Hematopoietic multipotent progenitor cell treated with erythropoietin and hydrocortisone succinate and interleukin-3 and kit ligand, for 8 days (in vitro differentiated cells): ENCODE data around the gene ARHGEF28.

Experiments
- DNase-seq: peaks from one replicate; pipeline ENCODE4 v3.0.0-alpha.2; 2015

ARHGEF28 gene

DNA sequence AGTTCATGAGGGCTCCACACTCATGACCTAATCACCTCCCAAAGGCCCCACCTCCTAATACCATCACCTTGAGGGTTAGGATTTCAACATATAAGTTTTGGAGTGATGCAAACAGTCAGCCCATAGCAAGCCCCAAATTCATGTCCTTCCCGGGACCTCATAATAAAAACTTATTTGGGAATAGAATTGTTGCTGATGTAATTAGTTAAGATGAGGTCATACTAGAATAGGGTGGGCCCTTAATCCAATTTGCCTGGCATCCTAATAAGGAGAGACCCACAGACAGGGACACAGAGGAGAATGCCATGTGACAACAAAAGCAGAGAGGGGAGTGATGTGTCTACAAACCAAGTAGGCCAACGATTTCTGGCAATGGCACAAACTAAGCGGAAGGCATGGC lies 347.1 kb downstream of the ARHGEF28 start:
- no peak for DNase-seq

DNA sequence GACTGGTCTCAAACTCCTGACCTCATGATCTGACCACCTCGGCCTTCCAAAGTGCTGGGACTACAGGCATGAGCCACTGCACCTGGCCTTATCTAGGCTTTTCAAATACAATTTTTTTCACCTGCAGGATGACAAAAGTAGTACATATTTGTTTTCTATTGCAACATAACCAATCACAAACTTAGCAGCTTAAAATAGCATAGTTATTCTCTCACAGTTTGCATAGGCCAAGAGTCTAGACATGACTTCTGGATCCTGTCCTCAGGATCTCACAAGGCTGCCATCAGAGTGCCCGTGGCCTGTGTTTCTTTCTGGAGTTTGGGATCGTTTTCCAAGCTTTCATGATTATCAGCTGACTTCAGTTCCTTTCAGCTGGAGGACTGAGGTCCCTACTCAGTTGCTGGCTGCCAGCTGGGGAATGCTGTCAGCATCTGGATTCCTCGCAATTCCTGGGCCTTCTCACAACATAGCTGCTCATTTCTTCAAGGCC lies 348.9 kb downstream of the ARHGEF28 start:
- no peak for DNase-seq

DNA sequence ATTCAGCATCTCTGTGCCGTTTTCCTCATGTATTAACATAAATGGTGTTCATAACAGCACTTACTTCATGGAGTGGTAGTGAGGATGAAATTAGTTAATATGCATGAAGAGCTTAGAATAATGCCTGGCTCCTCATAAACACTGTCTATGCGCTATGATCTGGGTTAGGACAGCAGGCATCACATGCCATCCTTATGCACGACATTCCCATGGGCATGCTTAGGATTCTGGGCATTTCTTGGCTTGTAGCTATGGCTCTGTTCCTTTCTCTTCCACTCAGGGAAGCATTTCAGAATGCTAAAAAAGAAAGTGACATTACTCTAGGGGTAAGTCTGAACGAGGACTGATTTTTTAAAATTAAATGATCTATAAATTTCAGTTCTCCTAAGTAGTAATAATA lies 349.8 kb downstream of the ARHGEF28 start:
- no peak for DNase-seq

DNA sequence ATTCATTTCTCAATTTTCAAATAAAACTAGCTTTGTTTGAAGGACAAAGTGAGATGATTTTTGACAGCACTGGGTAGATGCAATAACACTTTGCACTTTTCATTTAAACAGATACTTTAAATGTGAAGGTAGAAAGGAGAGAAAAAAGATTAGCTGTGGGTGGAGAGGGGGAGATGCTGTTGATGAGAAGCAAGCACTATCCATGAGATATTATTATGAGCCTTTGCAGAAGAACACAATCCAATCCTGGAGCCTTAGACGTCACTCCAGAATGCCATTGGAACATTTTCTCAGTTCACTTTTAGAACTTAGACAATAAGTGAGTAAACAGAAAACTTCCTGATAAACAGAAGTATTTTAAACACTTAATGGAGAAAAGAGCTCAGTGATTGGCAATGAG lies 351.1 kb downstream of the ARHGEF28 start:
- no peak for DNase-seq

DNA sequence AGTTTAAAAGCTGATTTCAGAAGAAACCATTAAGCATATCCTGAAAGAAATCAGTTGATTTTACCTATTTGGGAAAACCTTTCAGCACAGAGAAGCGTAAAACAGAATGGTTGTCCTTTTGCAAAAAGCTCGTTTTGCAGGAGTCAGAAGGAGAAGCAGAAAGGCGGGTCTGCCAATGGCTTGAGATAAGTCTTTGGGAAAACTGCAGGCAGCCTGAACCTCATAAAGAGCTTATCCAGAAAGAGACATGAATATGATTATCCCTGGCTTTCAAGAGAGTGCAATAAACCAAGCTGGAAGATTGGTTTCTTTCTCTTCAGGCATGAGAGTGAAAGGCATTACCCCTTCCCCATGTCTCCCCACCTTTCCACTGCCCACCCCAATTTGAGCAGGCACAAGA lies 353.3 kb downstream of the ARHGEF28 start:
- no peak for DNase-seq

DNA sequence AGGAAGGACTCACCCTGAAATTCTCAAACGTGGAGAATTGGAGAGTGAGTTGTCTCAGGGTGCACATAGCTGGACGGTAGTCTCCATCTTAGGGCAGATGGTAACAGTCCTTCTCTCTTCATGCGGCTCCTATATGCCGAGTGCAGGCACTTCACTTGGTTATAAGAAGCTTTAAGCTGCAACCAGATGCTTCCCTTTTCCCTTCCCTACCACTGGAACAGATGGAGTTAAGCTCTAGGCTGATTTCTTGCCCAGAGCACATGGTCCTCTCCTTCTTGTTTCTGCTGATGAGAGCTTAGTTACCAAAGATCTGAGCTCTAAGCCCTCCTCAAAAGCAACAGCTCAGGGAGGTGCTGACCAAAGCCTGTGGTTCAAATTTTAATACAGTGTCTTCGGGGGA lies 355.7 kb downstream of the ARHGEF28 start:
- no peak for DNase-seq

- no peak for DNase-seq
These were observed 357.6 kb downstream of the ARHGEF28 start for GRCh38 chr5:73983644-73984043.

GRCh38 chr5:73985145-73985544 lies 359.1 kb downstream of the ARHGEF28 start:
- DNase-seq: no peak

GRCh38 chr5:73986729-73987128 lies 360.7 kb downstream of the ARHGEF28 start:
- no peak for DNase-seq

DNA sequence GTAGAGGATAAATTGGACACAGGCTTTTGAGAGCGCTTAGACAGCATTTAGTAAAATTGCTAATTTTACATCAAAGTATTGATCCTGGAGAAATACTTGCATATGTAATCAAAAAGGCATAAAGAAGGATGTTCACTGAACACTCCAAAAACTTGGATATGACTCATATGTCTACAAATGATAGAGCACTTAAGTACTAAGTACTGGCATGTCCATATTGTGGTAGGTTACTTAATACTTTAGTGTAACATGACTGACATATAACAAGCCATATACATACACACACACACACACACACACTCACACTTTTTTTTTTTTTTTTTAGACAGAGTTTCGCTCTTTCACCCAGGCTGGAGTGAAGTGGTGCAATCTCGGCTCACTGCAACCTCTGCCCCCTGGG lies 361.9 kb downstream of the ARHGEF28 start:
- no peak for DNase-seq

DNA sequence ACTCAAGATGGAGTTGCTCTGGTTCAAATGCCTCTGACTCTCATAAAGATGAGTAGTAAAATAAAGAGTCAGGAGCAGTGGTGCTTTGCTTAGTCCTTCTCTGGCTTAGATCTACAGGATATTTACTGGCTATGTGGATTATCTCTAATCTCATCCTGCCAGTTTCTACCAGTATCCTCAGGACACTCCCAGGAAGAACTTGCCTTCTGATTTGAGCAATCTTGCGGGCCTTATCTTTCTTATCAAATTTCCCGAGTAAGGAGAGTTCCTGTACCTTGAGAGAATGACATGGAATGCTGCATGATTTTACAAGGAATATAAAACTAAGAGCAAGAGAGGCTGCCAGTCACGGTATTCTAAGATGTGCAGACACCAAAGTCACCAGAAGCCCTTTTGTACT lies 364.0 kb downstream of the ARHGEF28 start:
- no peak for DNase-seq
